MM.1S (cell line): ENCODE data around the gene PTPRN2.

ENCODE experiments used
- DNase-seq: peaks from one replicate; pipeline ENCODE4 v3.0.0-alpha.2; 2015
- H2AFZ ChIP-seq: fragments of 300-600 bp; sonication (generic); 2 replicates; pipeline ENCODE4 v1.6.0; 2016; ENCODE audit warnings: antibody characterized with exemption, low read length
- H3F3A ChIP-seq: fragments of 300-600 bp; sonication (generic); 2 replicates; pipeline ENCODE4 v1.6.1; 2016; ENCODE audit warnings: mild to moderate bottlenecking, antibody characterized with exemption, low read length, moderate library complexity, mixed read lengths; ENCODE audit not compliant: insufficient read depth
- H3K27ac ChIP-seq: fragments of 300-600 bp; sonication (generic); 2 replicates; pipeline ENCODE4 v1.5.1; 2016; ENCODE audit warnings: mild to moderate bottlenecking, low read length
- H3K27me3 ChIP-seq: fragments of 300-600 bp; sonication (generic); replicated peaks from 2 replicates; pipeline ENCODE4 v1.6.0; 2016; ENCODE audit warnings: low read length; ENCODE audit not compliant: insufficient read depth
- H3K36me3 ChIP-seq: fragments of 300-600 bp; sonication (generic); replicated peaks from 2 replicates; pipeline ENCODE4 v1.6.1; 2016; ENCODE audit warnings: mild to moderate bottlenecking, low read length, mixed read lengths; ENCODE audit not compliant: insufficient read depth
- H3K4me1 ChIP-seq: fragments of 300-600 bp; sonication (generic); 2 replicates; pipeline ENCODE4 v1.6.1; 2016; ENCODE audit warnings: low read length, mixed read lengths
- H3K4me2 ChIP-seq: fragments of 300-600 bp; sonication (generic); 2 replicates; pipeline ENCODE4 v1.6.0; 2016; ENCODE audit warnings: low read depth, low read length
- H3K4me3 ChIP-seq: fragments of 300-600 bp; sonication (generic); 2 replicates; pipeline ENCODE4 v1.5.1; 2016; ENCODE audit warnings: low read length, mixed read lengths
- H3K79me2 ChIP-seq: fragments of 300-600 bp; sonication (generic); 2 replicates; pipeline ENCODE4 v1.6.1; 2016; ENCODE audit warnings: mixed run types, low read length, mixed read lengths
- H3K9ac ChIP-seq: fragments of 300-600 bp; sonication (generic); 2 replicates; pipeline ENCODE4 v1.6.1; 2016; ENCODE audit warnings: low read length, mixed read lengths
- H3K9me2 ChIP-seq: fragments of 300-600 bp; sonication (generic); replicated peaks from 2 replicates; pipeline ENCODE4 v1.6.1; 2016; ENCODE audit warnings: mild to moderate bottlenecking, low read length, mixed read lengths; ENCODE audit not compliant: insufficient read depth
- H3K9me3 ChIP-seq: fragments of 300-600 bp; sonication (generic); replicated peaks from 2 replicates; pipeline ENCODE4 v1.6.1; 2016; ENCODE audit warnings: mild to moderate bottlenecking, low read length, mixed read lengths; ENCODE audit not compliant: insufficient read depth
- H4K20me1 ChIP-seq: fragments of 300-600 bp; sonication (generic); 2 replicates; pipeline ENCODE4 v1.6.1; 2016; ENCODE audit warnings: mild to moderate bottlenecking, low read length, moderate library complexity, mixed read lengths; ENCODE audit not compliant: insufficient read depth
- EZH2 ChIP-seq: fragments of 300-600 bp; sonication (generic); optimal IDR thresholded peaks from 2 replicates; pipeline ENCODE3; 2017; ENCODE audit warnings: low read depth, mild to moderate bottlenecking, antibody characterized with exemption, low read length, mixed read lengths
- EZH2phosphoT487 ChIP-seq: fragments of 300-600 bp; sonication (generic); IDR thresholded peaks from 2 replicates; pipeline ENCODE4 v1.6.1; 2018; ENCODE audit warnings: antibody characterized with exemption, low read length
- TF ChIP-seq, protein P1 (sequence below): fragments of 300-600 bp; sonication (generic); IDR thresholded peaks from 2 replicates; pipeline ENCODE4 v1.5.1; 2016; ENCODE audit warnings: antibody characterized with exemption, low read length, mixed read lengths

Gene PTPRN2

DNA sequence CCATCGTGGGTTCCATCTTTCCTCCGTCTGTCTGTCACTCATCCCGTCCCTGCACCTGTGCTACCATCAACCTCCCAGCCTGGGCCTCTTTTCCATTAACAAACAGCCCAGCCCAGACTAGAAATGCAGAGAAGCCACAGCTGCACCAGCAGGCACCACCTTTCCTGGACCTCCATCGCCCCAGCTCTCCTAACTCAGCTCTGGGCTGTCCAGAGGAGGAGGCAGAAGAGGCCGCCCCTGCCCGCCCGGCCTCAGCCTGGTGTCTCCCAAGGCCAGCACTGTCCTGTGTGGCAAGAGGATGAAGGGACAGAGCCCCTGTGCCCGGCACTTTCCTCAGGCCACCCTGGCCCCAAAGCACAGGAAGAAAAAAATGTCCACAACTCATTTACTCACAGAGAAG, 225.6 kb downstream of the PTPRN2 start:
- Histone ChIP-seq H3K27me3 (peaks cover 36% of the 10 kb centered on the region), H3K79me2 (no peaks in the 10 kb centered on the region), H3K9me3 (no peaks in the 10 kb centered on the region), H3K36me3 (no peaks in the 10 kb centered on the region), H3K9me2 (no peaks in the 10 kb centered on the region), H3F3A (no peaks in the 10 kb centered on the region), H3K4me1 (no peaks in the 10 kb centered on the region), H3K4me2 (no peak overlapping the region), H3K9ac (no peak overlapping the region), H2AFZ (no peak overlapping the region), H4K20me1 (no peaks in the 10 kb centered on the region), H3K4me3 (no peak overlapping the region), H3K27ac (no peak overlapping the region)
- DNase-seq, result no peak
- TF ChIP-seq, protein P1, sequence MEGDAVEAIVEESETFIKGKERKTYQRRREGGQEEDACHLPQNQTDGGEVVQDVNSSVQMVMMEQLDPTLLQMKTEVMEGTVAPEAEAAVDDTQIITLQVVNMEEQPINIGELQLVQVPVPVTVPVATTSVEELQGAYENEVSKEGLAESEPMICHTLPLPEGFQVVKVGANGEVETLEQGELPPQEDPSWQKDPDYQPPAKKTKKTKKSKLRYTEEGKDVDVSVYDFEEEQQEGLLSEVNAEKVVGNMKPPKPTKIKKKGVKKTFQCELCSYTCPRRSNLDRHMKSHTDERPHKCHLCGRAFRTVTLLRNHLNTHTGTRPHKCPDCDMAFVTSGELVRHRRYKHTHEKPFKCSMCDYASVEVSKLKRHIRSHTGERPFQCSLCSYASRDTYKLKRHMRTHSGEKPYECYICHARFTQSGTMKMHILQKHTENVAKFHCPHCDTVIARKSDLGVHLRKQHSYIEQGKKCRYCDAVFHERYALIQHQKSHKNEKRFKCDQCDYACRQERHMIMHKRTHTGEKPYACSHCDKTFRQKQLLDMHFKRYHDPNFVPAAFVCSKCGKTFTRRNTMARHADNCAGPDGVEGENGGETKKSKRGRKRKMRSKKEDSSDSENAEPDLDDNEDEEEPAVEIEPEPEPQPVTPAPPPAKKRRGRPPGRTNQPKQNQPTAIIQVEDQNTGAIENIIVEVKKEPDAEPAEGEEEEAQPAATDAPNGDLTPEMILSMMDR, result no peak
- no peak for TF ChIP-seq EZH2

DNA sequence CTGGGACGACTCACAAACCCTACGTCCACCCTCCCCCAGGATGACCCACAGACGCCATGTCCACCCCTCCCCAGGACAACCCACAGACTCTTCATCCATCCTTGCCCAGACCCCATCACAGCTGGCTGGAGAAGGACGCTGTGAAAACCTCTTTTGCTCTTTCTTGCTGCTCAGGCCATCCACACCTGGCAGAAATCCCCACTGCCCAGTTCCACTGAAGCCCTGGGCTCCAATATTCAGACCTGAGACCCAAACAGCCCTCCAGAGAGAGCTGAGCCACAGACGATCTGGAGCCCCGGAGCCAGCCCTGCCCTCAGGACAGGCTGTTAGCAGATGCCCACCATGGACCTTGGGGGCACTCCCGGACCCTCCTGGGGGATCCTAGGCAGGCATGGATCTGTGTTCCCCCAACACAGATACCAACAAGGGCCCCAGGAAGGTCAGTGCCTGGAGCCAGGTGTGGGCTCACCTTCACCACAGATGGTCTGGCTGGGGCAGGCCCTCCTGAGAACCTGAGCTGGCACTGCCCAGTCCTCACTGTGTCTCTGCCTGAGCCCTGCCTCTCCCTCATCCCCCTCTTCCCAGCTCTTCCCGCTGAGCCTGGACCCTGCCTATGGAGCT, 226.2 kb downstream of the PTPRN2 start:
- H2AFZ ChIP-seq, result no peak overlapping the region
- TF ChIP-seq EZH2, result no peak
- TF ChIP-seq EZH2phosphoT487, result no peak
- TF ChIP-seq, protein P1, result no peak
- H3K4me2 ChIP-seq, result no peak overlapping the region
- no peaks in the 10 kb centered on the region for H3F3A ChIP-seq
- H4K20me1 ChIP-seq, result no peaks in the 10 kb centered on the region
- no peak overlapping the region for H3K27ac ChIP-seq
- no peaks in the 10 kb centered on the region for H3K9me3 ChIP-seq
- H3K27me3 ChIP-seq, result peaks cover 36% of the 10 kb centered on the region
- H3K9me2 ChIP-seq, result no peaks in the 10 kb centered on the region
- no peak overlapping the region for H3K4me3 ChIP-seq
- no peak overlapping the region for H3K9ac ChIP-seq
- H3K36me3 ChIP-seq, result no peaks in the 10 kb centered on the region
- no peaks in the 10 kb centered on the region for H3K79me2 ChIP-seq
- no peaks in the 10 kb centered on the region for H3K4me1 ChIP-seq
- DNase-seq, result no peak

DNA sequence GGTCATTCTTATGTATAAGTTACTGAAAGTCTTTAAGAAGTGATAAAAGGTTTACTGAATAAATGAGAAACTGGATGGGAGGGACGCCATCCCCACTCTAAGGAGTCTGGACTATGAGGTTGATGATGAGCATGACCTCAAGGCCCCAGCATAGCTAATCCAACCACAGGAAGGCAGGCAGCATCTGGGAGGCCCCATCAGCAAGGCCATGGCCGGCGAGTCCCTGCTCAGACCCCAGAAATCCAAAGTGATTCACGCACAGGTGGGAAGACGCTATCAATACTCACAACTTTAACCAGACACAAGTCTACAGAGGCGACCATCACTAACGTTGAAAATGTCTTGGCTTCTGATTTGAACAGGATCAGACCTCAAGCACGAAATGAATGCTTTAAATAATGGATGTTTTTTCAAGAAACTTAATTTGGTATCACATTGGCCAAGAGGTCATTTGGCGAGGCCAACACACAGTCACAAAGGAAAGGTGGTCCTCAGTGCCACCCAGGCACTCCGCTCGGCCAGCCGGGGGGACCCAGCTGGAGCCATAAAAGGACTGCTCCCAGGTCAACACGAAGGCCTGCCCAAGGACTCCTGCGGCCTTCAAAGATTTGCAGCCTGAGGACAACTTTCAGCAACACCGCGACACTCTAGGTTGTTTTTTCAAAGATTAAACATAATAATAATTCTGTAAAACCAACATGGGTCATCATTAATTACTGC, 228.5 kb downstream of the PTPRN2 start:
- Histone ChIP-seq H3K9me3 (no peaks in the 10 kb centered on the region), H3K27ac (no peak overlapping the region), H3K9ac (no peak overlapping the region), H3K9me2 (no peaks in the 10 kb centered on the region), H3K79me2 (no peaks in the 10 kb centered on the region), H3K4me3 (no peak overlapping the region), H3K4me1 (no peaks in the 10 kb centered on the region), H3K4me2 (no peak overlapping the region), H3K36me3 (no peaks in the 10 kb centered on the region), H4K20me1 (no peaks in the 10 kb centered on the region), H3K27me3 (peaks cover 52% of the 10 kb centered on the region), H3F3A (no peaks in the 10 kb centered on the region), H2AFZ (no peak overlapping the region)
- no peak for TF ChIP-seq EZH2
- TF ChIP-seq, protein P1, result no peak
- TF ChIP-seq EZH2phosphoT487, result no peak
- DNase-seq, result no peak
